ENCODE measurements around the gene DNAH2. TPM values are rescaled to one million over a fixed set of nuclear protein-coding genes. Genes with fewer than 3 reads are reported as not detected.

The DNAH2 gene
- total RNA-seq, 6 donors from 2014 or later, result 0.66 to 34.6 (median 6.0) TPM

DNA sequence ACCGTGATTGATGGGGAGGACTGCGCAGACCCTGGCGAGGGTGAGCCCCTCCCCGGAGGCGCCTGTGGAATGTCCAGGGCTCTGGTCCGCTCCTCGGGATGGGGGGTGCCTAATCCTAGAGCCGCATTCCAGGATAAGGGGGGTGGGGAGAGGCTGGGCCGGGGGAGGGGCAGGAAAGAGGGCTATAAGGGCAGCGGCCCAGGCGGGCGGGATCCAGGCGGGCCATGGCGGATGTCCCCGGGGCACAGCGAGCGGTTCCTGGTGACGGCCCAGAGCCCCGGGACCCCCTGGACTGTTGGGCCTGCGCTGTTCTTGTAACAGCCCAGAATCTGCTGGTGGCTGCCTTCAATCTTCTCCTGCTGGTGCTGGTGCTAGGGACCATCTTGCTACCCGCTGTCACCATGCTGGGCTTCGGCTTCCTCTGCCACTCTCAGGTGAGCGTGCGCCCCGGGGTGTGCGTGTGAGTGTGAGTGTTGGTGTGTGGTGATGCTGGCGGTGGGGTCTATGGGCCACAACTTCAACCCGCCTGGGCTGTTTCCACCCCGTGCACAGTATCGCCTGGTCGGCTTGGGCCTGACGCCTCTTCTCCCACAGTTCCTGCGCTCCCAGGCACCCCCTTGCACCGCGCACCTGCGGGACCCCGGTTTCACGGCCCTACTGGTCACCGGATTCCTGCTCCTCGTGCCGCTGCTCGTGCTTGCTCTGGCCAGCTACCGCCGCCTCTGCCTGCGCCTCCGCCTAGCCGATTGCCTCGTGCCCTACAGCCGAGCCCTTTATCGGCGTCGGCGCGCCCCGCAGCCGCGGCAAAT, 137.5 kb downstream of the DNAH2 start, which contains the start of gene TMEM88:
TMEM88 (plus strand) TSS at position 216 of the 809 bp plus-strand sequence; CDS start at position 225, 9 bp downstream.
- Histone ChIP-seq H3K4me3 (peak within 1 kb of the TSS in 3 of 4 donors; percentile 56 to 76 (median 69)), H3K9me3 (no peaks in the 10 kb centered on the region), H3K4me1 (peaks cover 39 to 56% (median 45%) of the 10 kb centered on the region in 4 donors), H3K36me3 (peaks cover 3 to 46% (median 39%) of the 10 kb centered on the region in 4 donors), H3K27me3 (no peaks in the 10 kb centered on the region), H3K27ac (peak within 1 kb of the TSS; percentile 90 to 97 (median 92))
- WGBS, 2 donors, result 61 to 77% methylated on average over 40 to 57 of the region's 57 CpGs
- TF ChIP-seq POLR2AphosphoS5 (IDR thresholded peaks at IDR 0.05) (no peak), CTCF (IDR thresholded peaks at IDR 0.05) (no peak), EP300 (IDR thresholded peaks at IDR 0.05) (no peak), POLR2A (IDR thresholded peaks at IDR 0.05) (no peak)
- peak in 1 of 2 donors; percentile 86 for DNase-seq
- ATAC-seq (ENCODE audit: low FRiP score in 2 of 2), result no peak

GRCh38 chr17:7855660-7856010, 138.1 kb downstream of the DNAH2 start:
- TF ChIP-seq CTCF (IDR thresholded peaks at IDR 0.05) (no peak), POLR2AphosphoS5 (IDR thresholded peaks at IDR 0.05) (no peak), POLR2A (IDR thresholded peaks at IDR 0.05) (no peak), EP300 (IDR thresholded peaks at IDR 0.05) (no peak)
- ATAC-seq (ENCODE audit: low FRiP score in 2 of 2) (no peak), DNase-seq (no peak)
- Histone ChIP-seq H3K27ac (peak overlapping the region; percentile 90 to 97 (median 92)), H3K4me1 (peaks cover 39 to 56% (median 45%) of the 10 kb centered on the region in 4 donors), H3K4me3 (peak overlapping the region in 3 of 4 donors; percentile 56 to 76 (median 69)), H3K27me3 (no peaks in the 10 kb centered on the region), H3K9me3 (no peaks in the 10 kb centered on the region), H3K36me3 (peaks cover 2 to 40% (median 33%) of the 10 kb centered on the region in 4 donors)
- WGBS, 2 donors, result 19 to 40% methylated on average over 11 to 15 of the region's 15 CpGs

DNA sequence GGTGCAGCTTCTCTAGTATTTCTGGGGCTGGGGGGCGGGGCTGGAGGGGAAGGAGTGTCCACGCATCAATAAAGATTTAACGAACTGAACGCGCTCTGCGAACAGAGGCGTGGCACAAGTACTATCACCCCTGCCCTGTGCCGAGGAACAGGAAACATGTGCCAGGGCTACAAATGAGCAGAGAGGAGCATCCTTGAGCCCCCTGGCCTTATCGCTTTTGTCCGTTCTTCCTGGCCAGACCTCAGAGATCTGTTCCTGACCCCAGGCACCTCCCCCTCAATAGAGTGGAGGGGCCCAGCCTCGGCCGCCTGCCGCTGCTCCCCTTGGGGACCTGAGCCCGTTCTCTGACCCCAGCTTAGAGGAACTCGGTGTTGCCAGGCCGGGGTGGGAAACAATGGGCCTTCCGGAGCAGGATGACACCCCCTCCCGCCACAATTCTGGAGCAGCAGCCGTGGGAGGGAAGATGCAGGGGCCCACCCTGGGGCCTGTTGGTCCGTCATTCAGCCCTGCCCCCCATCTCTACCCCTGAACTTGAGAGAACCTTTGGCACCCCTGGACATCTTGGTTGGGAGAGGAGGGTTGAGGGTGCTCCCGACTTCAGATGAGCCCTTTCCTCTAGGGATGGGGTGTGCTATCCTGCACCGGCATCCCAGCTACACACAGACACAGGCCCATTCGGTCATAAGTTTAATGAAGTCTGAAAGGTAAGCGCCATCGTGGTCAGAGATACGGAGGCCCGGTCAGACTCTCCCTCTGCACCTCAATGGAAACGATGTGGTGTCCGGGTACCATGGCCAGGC, 138.7 kb downstream of the DNAH2 start:
- Histone ChIP-seq H3K9me3 (no peaks in the 10 kb centered on the region), H3K4me3 (peak overlapping the region; percentile 49 to 76 (median 62)), H3K27ac (peak overlapping the region; percentile 90 to 97 (median 92)), H3K36me3 (peaks cover 0 to 34% (median 27%) of the 10 kb centered on the region in 4 donors), H3K4me1 (peaks cover 39 to 52% (median 42%) of the 10 kb centered on the region in 4 donors), H3K27me3 (no peaks in the 10 kb centered on the region)
- ATAC-seq (ENCODE audit: low FRiP score in 2 of 2) (no peak), DNase-seq (peak in 1 of 2 donors; percentile 75)
- TF ChIP-seq EP300 (IDR thresholded peaks at IDR 0.05) (no peak), POLR2AphosphoS5 (IDR thresholded peaks at IDR 0.05) (peak; percentile 32 to 62)
- 12 to 17% methylated on average over 17 to 22 of the region's 29 CpGs for WGBS, 2 donors

GRCh38 chr17:7856811-7857712, 139.5 kb downstream of the DNAH2 start, which contains the start of gene NAA38:
Gene NAA38 (minus strand): TSS chr17:7857559. CDS start chr17:7857463, 96 bp downstream.
- Histone ChIP-seq H3K4me1 (peaks cover 32 to 43% (median 35%) of the 10 kb centered on the region in 4 donors), H3K9me3 (no peaks in the 10 kb centered on the region), H3K4me3 (peak within 1 kb of the TSS; percentile 49 to 76 (median 62)), H3K36me3 (peaks cover 0 to 29% (median 22%) of the 10 kb centered on the region in 4 donors), H3K27me3 (no peaks in the 10 kb centered on the region), H3K27ac (peak within 1 kb of the TSS; percentile 90 to 97 (median 92))
- WGBS, 2 donors, result 0 to 1% methylated on average over 18 to 64 of the region's 64 CpGs
- ATAC-seq (ENCODE audit: low FRiP score in 2 of 2) (peak; percentile 94 to 96), DNase-seq (peak; percentile 96 to 98)
- peak in 1 of 4 donors; percentile 21 for TF ChIP-seq EP300 (IDR thresholded peaks at IDR 0.05)
- peak; percentile 85 to 89 for TF ChIP-seq POLR2AphosphoS5 (IDR thresholded peaks at IDR 0.05)
- TF ChIP-seq POLR2A (IDR thresholded peaks at IDR 0.05), result peak in 2 of 4 donors; percentile 11 to 71
- peak in 5 of 6 experiments; percentile 19 to 75 (median 42) for TF ChIP-seq CTCF (IDR thresholded peaks at IDR 0.05)

All from upper lobe of left lung (tissue), 6 donors.